Heart left ventricle (tissue), 13 donors: ENCODE measurements around the gene DAD1.

Experiments used
- CTCF ChIP-seq, 12 donors: fragments of 200-600 bp; sonication (generic) in 4 of 12; IDR thresholded peaks; one replicate each; pipeline versions ENCODE4 v1.5.0 to v1.8.0; 2018 to 2022; ENCODE audit warnings: antibody characterized with exemption in 12 of 12, mild to moderate bottlenecking in 5 of 12
- POLR2A ChIP-seq, 2 donors: fragments of 450-650 bp; IDR thresholded peaks; one replicate each; pipeline ENCODE4 v1.6.1; 2017; ENCODE audit warnings: antibody characterized with exemption in 2 of 2, mild to moderate bottlenecking in 2 of 2, moderate library complexity in 2 of 2
- donor health status: ischemic (EF 13 %, LVEDD 7.1; RV severe dilation, severe dysfunction).
- donor health status: DM: no; HTN: yes; CAD: no.
- donor health status: DM: no; HTN: no; CAD: no.
- donor health status: ischemic (EF 25% LVEDD 6.9; RV normal size, moderate dysfunction).
- donor health status: ischemic (EF 25% LVEDD 5.7; RV mildly dilated, moderate dysfunction).
- donor health status: ischemic (EF 35%, LVEDD 5.7; RV mildly dilated, moderate dysfunction).
- donor health status: nonischemic (EF 11% LVEDD 7.7; RV severe dilation, severe dysfunction).
- donor health status: DM: yes; HTN: yes; CAD: no.
- donor health status: PGD.
- donor health status: ischemic (EF 29% LVEDD 5.4; RV normal size, mild dysfunction).
- donor health status: nonischemic (EF 23%, LVEDD 6.1; RV moderate dilation, normal function).

GRCh38 chr14:22517117-22517720 is 71.8 kb downstream of the DAD1 start:
- TF ChIP-seq CTCF (IDR thresholded peaks at IDR 0.05) = no peak
- no peak for TF ChIP-seq POLR2A (IDR thresholded peaks at IDR 0.05)
